Activated T-cell treated with anti-CD3 and anti-CD28 coated beads, Interleukin-2, amount 50 U/mL, for 24 hours (primary cell): ENCODE data around the gene STXBP5.

Experiments
- DNase-seq: peaks from one replicate; pipeline ENCODE4 v3.0.0-alpha.2; 2020
- H3K27ac Mint-ChIP-seq: 2 replicates; pipeline ENCODE4 v1.8.0; 2020; ENCODE audit warnings: mild to moderate bottlenecking, mixed read lengths
- H3K27me3 Mint-ChIP-seq: 2 replicates; pipeline ENCODE4 v1.8.0; 2020; ENCODE audit warnings: mixed read lengths
- H3K36me3 Mint-ChIP-seq: 2 replicates; pipeline ENCODE4 v1.8.0; 2020; ENCODE audit warnings: low read depth, mixed read lengths
- H3K4me1 Mint-ChIP-seq: 2 replicates; pipeline ENCODE4 v1.8.0; 2020; ENCODE audit warnings: low read depth, mixed read lengths
- H3K4me3 Mint-ChIP-seq: 2 replicates; pipeline ENCODE4 v1.8.0; 2020; ENCODE audit warnings: mild to moderate bottlenecking, moderate library complexity, mixed read lengths
- H3K9me3 Mint-ChIP-seq: 2 replicates; pipeline ENCODE4 v1.8.0; 2020; ENCODE audit warnings: mixed read lengths

STXBP5 gene

GRCh38 chr6:147260091-147260490 is 55.9 kb downstream of the STXBP5 start:
- Mint-ChIP-seq H3K9me3 (no peaks in the 10 kb centered on the region), H3K27me3 (no peaks in the 10 kb centered on the region), H3K4me3 (no peak overlapping the region), H3K4me1 (peaks cover 5% of the 10 kb centered on the region), H3K36me3 (peaks cover 24% of the 10 kb centered on the region), H3K27ac (no peak overlapping the region)
- DNase-seq: no peak

DNA sequence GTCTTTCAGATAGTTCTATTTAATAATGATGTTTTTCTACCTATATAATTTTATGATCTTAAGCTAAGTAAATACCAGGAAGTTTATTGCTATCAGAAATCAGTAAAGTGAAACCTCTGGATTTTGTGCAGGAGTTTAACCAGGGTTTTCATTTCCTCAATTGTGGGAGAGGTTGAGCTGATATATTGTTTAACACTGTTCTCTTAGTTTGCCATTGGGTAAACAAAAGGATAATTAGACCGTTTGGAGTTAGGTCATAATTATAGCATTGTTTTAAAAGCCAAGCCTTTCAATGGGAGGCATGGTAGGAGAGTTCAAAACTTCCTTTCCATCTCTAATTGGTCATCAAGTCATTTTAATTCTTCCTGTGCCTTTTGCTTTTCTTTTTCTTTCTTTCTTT is 58.7 kb downstream of the STXBP5 start:
- Mint-ChIP-seq H3K36me3 (peaks cover 52% of the 10 kb centered on the region), H3K4me1 (peaks cover 8% of the 10 kb centered on the region), H3K27ac (no peak overlapping the region), H3K4me3 (no peak overlapping the region), H3K9me3 (no peaks in the 10 kb centered on the region), H3K27me3 (no peaks in the 10 kb centered on the region)
- DNase-seq: no peak

DNA sequence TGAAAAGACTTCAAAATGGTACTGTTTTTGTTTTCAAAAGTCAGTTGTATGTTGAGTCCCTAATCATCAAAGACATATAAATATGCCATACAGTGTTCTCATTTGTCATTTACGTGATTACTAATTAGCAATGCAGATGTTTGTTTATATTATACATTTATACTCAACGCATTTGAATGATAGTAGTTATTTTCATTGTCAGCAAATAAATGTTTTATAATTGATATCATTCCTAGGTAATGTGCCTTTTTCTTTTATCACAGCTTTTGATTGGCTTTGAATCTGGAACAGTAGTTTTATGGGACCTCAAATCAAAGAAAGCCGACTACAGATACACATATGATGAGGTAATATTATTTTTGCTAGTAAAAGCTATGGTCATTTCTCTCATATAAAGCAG is 62.6 kb downstream of the STXBP5 start:
- no peaks in the 10 kb centered on the region for H3K27me3 Mint-ChIP-seq
- no peak for DNase-seq
- peaks cover 17% of the 10 kb centered on the region for H3K4me1 Mint-ChIP-seq
- no peak overlapping the region for H3K27ac Mint-ChIP-seq
- H3K4me3 Mint-ChIP-seq: no peak overlapping the region
- H3K36me3 Mint-ChIP-seq: peaks cover 67% of the 10 kb centered on the region
- H3K9me3 Mint-ChIP-seq: no peaks in the 10 kb centered on the region

GRCh38 chr6:147267658-147268057 is 63.4 kb downstream of the STXBP5 start:
- H3K27ac Mint-ChIP-seq: peak overlapping the region; percentile 95
- peaks cover 73% of the 10 kb centered on the region for H3K36me3 Mint-ChIP-seq
- H3K27me3 Mint-ChIP-seq: no peaks in the 10 kb centered on the region
- peaks cover 19% of the 10 kb centered on the region for H3K4me1 Mint-ChIP-seq
- H3K9me3 Mint-ChIP-seq: no peaks in the 10 kb centered on the region
- no peak overlapping the region for H3K4me3 Mint-ChIP-seq
- no peak for DNase-seq

DNA sequence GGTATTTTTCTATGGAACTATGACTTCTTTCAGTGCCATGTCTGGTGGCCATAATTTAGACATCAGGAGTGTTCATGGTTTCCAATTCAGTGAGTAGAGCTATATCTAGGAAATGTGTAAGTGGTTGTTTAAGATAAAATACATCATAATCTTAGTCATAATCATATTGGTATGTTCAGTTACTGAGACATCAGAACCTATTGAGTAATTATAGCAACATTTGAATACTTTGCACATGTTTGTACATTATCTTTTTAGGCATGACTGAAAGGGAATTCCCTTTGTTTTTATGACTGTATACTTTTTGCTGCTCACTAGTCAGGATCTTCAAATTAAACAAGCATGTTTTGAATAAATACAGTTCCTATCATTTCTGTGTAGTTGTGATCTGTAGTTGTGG is 64.0 kb downstream of the STXBP5 start:
- H3K27me3 Mint-ChIP-seq: no peaks in the 10 kb centered on the region
- DNase-seq: no peak
- peaks cover 79% of the 10 kb centered on the region for H3K36me3 Mint-ChIP-seq

GRCh38 chr6:147274012-147274411 is 69.8 kb downstream of the STXBP5 start:
- peaks cover 71% of the 10 kb centered on the region for H3K36me3 Mint-ChIP-seq
- no peak for DNase-seq
- peaks cover 3% of the 10 kb centered on the region for H3K9me3 Mint-ChIP-seq
- no peak overlapping the region for H3K4me3 Mint-ChIP-seq
- peaks cover 8% of the 10 kb centered on the region for H3K4me1 Mint-ChIP-seq
- no peak overlapping the region for H3K27ac Mint-ChIP-seq
- no peaks in the 10 kb centered on the region for H3K27me3 Mint-ChIP-seq

More for the DNA sequence above, 64.0 kb downstream of the STXBP5 start:
- no peaks in the 10 kb centered on the region for H3K9me3 Mint-ChIP-seq
- peaks cover 19% of the 10 kb centered on the region for H3K4me1 Mint-ChIP-seq
- peak overlapping the region; percentile 95 for H3K27ac Mint-ChIP-seq
- no peak overlapping the region for H3K4me3 Mint-ChIP-seq

DNA sequence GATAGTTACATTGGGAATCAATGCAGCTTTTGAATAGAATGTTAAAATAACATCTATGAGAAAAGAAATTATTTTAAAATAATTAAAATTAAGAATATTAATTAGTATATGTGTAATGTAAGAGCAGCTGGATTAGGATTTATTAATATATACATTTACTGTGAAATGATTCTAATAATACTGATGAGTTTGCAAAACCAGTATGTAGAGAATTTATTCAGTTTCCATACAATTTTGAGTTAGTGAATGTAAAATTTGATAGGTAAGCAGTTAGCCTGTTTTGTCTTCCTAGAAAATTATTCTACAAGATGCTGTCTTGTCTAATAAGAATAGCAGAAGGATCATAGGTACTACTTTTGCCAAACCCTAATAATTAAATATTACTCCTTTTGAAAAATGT is 70.6 kb downstream of the STXBP5 start:
- Mint-ChIP-seq H3K9me3 (peaks cover 3% of the 10 kb centered on the region), H3K4me3 (no peak overlapping the region), H3K4me1 (peaks cover 15% of the 10 kb centered on the region), H3K36me3 (peaks cover 71% of the 10 kb centered on the region), H3K27ac (no peak overlapping the region), H3K27me3 (no peaks in the 10 kb centered on the region)
- DNase-seq: no peak

DNA sequence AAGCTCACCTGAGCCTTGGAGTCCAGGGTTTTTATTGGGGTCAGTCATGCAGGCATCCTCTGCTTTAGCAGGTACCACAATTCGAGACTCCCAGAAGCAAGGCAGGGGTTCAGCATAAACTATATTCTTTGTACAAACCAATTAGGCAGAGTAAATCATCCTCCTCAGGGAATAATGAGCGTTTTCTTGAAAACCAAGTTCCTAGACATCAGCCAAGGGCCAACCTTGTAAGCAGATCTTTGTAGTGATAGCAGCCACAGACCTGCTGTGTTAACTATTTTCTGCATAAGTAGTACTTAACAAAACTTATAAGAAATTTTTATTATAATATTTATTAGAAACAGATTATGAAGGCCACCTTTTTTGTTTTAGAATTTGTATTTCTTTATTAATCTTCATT is 74.7 kb downstream of the STXBP5 start:
- Mint-ChIP-seq H3K27ac (peak overlapping the region; percentile 15), H3K4me3 (no peak overlapping the region), H3K27me3 (no peaks in the 10 kb centered on the region), H3K9me3 (peaks cover 3% of the 10 kb centered on the region), H3K4me1 (peaks cover 40% of the 10 kb centered on the region), H3K36me3 (peaks cover 71% of the 10 kb centered on the region)
- DNase-seq: no peak

DNA sequence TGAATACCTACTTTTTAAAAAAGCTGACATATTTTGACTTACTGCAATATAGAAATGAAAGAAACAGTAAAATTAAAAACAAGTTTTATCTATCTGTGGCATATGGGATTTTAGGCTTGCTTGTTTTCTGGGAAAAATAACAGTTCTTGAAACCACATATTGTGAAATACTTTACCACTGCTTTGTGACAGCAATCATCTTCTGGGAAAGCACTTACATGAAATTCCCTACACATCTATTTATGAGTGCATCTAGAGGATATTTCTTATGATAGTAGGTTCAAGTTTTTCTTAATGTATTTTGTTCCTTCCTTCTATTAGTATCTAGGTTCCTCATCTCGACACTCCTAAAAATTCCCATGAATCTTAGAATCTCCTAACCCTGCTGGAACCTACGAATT is 75.2 kb downstream of the STXBP5 start:
- DNase-seq: no peak
- no peaks in the 10 kb centered on the region for H3K27me3 Mint-ChIP-seq
- peaks cover 45% of the 10 kb centered on the region for H3K4me1 Mint-ChIP-seq
- H3K4me3 Mint-ChIP-seq: peak overlapping the region; percentile 34
- peaks cover 68% of the 10 kb centered on the region for H3K36me3 Mint-ChIP-seq
- peak overlapping the region; percentile 91 for H3K27ac Mint-ChIP-seq
- peaks cover 3% of the 10 kb centered on the region for H3K9me3 Mint-ChIP-seq

DNA sequence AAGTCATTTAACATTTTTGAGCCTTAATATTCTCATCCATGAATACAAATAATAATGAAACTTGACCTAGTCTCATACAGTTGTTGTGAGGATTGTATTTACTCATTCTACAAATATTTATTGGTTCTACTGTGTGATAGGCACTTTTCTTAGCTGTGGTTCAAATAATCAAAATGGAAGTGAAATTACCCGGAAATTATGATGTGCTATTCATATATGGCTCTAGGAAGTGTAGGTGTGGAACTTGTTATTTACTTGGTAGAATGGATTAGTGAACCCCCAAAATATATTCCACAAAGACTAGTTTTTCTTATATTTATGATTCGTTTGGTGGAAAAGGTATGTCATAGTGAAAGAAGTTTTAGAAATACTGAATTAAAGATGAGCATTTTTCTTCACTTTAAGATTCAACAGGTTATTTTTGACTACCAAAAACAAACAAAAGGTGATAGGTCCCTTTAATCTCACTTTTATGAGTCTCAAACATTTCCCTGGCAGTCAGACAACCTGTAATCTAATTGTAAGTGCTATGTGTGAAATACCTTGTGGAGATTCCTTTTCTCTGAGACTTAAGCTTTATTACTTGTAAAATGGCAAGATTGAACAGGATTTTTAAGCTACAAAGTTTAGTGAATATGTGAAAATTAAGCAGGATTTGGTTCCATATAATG is 77.8 kb downstream of the STXBP5 start:
- Mint-ChIP-seq H3K27ac (peak overlapping the region; percentile 93), H3K4me1 (peaks cover 56% of the 10 kb centered on the region), H3K4me3 (peak overlapping the region; percentile 32), H3K36me3 (peaks cover 64% of the 10 kb centered on the region), H3K27me3 (no peaks in the 10 kb centered on the region), H3K9me3 (peaks cover 3% of the 10 kb centered on the region)
- no peak for DNase-seq

DNA sequence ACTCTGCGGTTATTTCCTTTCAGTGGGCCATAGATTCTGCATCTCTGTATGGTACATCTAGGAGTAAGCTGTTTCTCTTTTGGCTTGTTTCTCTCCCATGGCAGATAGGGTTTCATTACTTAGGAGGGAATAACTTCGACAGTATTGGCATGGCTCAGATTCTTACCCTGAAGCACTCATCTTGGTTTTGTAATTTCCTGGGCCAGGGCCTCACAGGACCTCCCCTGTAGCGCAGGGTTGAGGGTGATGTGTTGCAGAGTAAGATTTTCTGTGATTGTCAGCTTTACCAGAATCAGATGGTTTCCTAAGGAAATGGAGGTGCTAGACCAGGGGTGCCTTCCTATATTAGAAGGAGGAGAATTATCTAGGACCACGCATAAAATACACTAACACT is 78.3 kb downstream of the STXBP5 start:
- H3K9me3 Mint-ChIP-seq: peaks cover 3% of the 10 kb centered on the region
- peak overlapping the region; percentile 32 for H3K4me3 Mint-ChIP-seq
- H3K27me3 Mint-ChIP-seq: no peaks in the 10 kb centered on the region
- no peak for DNase-seq
- peaks cover 61% of the 10 kb centered on the region for H3K36me3 Mint-ChIP-seq
- peaks cover 56% of the 10 kb centered on the region for H3K4me1 Mint-ChIP-seq
- H3K27ac Mint-ChIP-seq: peak overlapping the region; percentile 93

GRCh38 chr6:147283460-147283859 is 79.2 kb downstream of the STXBP5 start:
- Mint-ChIP-seq H3K27ac (peak overlapping the region; percentile 87), H3K4me1 (peaks cover 60% of the 10 kb centered on the region), H3K9me3 (peaks cover 3% of the 10 kb centered on the region), H3K4me3 (no peak overlapping the region), H3K36me3 (peaks cover 61% of the 10 kb centered on the region), H3K27me3 (no peaks in the 10 kb centered on the region)
- DNase-seq: no peak

DNA sequence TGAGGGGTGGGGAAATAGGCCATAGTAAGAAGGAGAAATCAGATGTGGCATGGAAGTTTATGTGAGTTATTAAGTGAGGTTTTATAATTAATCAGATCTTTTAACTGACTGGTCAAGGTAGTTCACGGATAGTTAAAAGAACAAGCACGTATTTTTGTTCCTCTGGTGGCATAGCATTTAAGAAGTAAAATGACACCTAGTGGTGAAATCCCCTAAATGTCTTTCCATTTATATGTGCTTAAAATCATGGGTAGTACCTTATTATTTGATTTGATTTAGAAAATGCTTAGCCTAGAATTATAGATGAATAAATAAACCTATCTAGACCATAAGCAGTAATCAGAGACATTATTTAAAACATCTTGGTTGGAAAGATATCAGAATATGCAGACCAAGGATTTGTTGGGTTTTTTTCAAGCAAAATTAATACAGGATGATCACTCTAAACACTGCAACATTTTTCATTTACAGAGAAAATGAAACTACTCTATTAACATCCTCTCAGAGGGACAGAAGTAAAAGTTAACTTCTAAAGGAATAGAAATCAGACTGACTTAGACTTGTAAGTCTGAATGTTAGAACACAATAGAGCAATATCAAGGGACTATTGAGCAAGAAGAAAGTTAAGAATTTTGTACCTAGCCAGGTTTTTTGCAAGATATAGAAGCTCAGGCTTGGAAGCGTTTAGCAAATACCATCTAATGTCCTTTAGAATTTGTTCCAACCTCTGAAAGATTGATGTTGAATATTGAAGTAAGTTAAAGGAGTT is 81.1 kb downstream of the STXBP5 start:
- H3K4me3 Mint-ChIP-seq: no peak overlapping the region
- peaks cover 60% of the 10 kb centered on the region for H3K36me3 Mint-ChIP-seq
- no peak for DNase-seq
- no peaks in the 10 kb centered on the region for H3K9me3 Mint-ChIP-seq
- H3K27ac Mint-ChIP-seq: peak overlapping the region; percentile 38
- peaks cover 43% of the 10 kb centered on the region for H3K4me1 Mint-ChIP-seq
- H3K27me3 Mint-ChIP-seq: no peaks in the 10 kb centered on the region

GRCh38 chr6:147287869-147288271 is 83.7 kb downstream of the STXBP5 start:
- no peak overlapping the region for H3K27ac Mint-ChIP-seq
- H3K4me3 Mint-ChIP-seq: no peak overlapping the region
- H3K27me3 Mint-ChIP-seq: no peaks in the 10 kb centered on the region
- peaks cover 54% of the 10 kb centered on the region for H3K36me3 Mint-ChIP-seq
- no peaks in the 10 kb centered on the region for H3K9me3 Mint-ChIP-seq
- no peak for DNase-seq
- H3K4me1 Mint-ChIP-seq: peaks cover 26% of the 10 kb centered on the region

DNA sequence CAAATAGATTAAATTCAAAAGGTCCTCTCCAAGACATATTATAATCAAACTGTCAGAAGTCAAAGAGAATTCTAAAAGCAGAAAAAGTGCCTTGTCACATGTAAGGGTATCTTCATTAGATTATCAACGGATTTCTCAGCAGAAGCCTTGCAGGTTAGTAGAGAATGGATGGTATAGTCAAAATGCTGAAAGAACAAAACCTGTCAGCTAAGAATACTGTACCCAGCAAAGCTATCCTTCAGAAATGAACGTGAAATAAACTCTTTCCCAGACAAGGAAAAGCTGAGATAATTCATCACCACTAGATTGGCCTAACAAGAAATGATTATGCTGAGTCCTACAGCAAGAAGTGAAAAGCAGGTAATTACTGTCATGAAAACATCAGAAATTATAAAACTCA is 92.9 kb downstream of the STXBP5 start:
- Mint-ChIP-seq H3K36me3 (peaks cover 91% of the 10 kb centered on the region), H3K4me3 (no peak overlapping the region), H3K27ac (no peak overlapping the region), H3K9me3 (peaks cover 25% of the 10 kb centered on the region), H3K27me3 (no peaks in the 10 kb centered on the region), H3K4me1 (peaks cover 28% of the 10 kb centered on the region)
- no peak for DNase-seq
